ENCODE measurements around the gene DDX23.

Gene DDX23

DNA sequence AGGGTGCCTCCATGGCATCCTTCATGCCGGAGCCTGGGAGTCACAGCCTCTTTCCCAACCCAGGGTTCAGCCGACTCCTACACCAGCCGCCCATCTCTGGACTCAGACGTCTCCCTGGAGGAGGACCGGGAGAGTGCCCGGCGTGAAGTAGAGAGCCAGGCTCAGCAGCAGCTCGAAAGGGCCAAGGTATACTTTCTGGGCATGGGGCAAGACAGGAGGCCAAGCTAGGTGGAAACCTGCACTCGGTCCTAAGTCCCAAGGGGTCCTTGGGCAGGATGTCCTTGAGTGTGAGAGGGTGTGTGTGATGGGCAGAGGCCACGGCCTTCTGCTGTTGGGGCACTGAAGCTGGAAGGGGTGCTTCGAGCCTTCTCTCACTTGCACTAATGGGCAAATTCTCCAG, 28.7 kb downstream of the DDX23 start:
- no peak for DNase-seq (ENCODE audit: low spot score)

DNA sequence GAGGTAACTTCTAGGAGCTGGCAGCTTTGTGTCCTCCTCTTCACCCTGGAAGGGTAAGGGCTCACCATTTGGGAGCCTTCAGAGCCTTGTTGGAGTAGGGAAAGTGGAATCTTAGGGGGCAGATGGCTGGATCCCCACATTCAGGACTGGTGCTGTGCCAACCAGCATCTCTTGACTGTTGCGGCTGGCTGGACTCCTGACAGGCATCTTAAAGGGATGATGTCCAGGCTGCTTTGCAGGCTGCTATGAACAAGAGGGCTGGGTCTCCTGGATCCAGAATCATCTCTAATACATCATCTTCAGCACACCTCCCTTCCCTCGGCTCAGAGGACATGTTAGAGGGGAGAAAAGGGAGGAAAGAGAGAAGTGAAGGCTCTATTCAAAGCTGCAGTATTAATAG, 29.3 kb downstream of the DDX23 start:
- DNase-seq (ENCODE audit: low spot score): no peak

DNA sequence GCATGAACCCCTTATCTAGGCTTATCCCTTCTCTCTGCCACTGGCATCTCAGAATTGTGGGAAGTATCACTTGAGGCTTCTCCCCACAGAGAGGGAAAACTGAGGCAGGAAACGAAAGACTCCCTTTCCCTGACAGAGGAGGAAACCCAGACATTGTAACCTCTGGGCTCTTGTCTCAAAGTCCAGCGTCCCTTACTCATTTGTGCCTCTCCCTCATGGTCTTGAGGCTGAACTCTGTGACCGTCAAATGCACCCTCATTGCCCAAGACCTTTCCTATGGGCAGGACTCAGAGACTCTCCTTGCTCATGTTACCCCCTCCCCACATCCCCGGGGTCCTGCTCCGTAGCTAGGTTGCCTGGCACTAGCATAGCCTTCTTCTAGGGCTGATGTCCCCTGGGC, 29.8 kb downstream of the DDX23 start:
- DNase-seq (ENCODE audit: low spot score): no peak

DNA sequence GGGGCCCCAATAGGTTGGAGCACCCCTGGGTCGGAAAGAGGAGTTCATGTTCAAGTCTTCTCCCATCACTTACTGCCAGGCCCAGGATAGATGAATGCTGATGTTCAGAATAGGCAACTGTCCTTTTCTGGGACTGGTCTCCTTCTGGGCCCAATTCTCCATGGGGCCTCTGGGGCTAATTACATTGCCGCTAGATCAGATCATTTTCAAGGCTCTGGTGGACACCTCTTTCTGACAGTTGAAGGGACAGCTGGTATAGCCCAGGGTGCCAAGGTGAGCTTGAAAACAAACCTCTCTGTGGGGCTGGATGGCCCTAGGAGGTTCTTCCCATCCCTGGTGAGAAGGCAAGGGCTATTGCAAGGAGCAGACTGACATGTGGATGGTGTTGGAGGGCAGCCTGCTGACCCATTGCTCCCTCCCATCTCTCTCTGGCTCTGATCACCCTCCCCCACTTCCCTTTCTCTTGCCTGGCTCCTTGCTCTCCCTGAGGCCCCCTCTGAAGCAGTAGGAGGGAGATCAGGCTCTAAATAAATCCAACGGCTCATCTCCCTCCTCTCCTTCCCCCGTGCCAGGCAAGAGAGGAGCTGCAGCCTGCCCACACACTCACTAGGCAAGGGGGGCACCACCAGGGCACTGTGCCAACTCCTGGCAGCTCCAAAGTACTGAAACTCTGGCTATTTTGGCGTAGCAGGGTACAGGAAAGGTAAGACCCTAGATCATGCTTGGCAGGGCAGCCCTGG, 31.8 kb downstream of the DDX23 start:
- no peak for DNase-seq (ENCODE audit: low spot score)

DNA sequence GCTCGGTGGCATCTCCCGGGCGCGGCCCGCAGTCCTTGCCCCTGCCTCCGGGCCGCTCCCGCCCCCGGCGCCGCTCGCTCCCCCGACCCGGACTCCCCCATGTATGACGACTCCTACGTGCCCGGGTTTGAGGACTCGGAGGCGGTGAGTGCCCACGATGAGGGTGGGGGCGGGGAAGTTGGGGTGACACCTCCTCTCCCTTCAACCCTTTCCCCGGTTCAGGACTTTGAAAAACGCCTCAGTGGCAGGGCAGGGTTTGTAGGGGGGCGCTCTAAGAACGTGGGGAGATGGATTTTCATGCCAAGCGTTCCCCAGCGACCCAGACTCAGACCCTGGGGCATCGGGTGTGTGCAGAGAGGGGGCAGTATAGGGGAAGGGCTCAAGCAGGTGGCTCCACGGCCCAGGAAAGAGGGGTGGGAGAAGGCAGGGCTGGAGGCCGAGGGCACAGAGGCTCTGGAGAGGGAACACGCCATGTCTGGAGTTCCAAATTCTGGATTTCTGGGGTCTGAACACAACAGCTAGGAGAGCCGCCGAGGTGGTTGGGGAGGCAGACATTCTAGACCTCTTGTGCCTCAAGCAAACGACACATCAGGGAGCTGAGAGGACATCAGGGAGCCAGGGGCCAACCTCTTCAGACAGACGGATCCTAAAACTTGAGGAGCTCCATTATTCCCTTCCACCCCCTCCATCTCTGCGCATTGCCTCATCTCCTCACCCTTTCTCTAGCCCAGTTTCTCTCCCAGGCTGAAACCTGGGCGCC, 33.0 kb downstream of the DDX23 start:
- no peak for DNase-seq (ENCODE audit: low spot score)

DNA sequence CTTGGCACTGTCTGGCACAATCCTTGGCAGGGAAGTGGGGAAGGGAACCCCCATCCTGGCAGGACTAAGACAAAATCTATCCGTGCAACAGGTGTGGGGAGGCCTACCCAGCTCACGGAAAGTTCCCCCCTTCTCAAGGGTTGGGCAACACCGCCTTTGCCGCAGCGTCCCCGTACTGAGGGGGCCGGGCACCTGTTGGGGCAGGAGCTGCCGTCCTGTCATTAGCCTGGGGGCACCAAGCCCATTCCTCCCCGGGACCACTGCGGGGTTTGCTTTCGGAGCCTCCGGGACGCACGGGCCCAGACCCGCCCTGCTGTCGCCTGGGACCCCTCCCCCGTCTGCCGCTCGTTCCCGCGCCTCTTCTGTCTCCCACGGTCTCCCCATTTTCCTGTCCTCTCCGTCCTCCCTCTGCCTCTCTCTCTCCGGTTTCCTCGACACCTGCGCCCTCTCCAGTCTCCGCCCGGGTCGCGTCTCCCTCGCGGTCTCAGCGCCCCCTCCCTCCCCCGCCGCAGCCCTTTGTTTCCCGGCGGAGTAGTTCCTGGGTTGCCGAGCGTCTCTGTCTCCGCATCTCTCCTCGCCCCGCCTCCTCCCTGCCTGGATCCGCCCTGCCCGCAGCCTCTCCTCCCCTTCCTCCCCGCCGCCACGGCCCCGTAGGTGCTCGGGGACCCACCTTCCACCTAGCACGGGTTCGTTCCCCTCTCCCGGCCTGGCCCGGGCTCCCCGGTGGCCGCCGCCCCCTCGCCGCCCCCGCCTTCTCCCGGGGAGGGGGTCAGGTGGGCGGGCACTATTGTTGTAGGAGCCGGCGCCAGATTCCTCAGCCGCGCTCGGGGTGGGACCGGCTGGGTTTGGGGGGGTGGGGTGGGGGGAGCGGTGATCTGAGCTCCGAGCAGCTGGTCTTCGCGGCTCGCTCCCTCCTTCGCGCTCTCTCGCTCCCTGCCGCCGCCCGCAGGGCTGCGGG, 33.8 kb downstream of the DDX23 start, which contains the start of gene CACNB3:
TSS of gene CACNB3 (plus strand) at position 624 of the 958 bp plus-strand sequence. CDS start 434 bp downstream, outside the sequence.
- DNase-seq (ENCODE audit: low spot score): peak; percentile 75

- no peak for DNase-seq (ENCODE audit: low spot score)
Observed at GRCh38 chr12:48816143-48816854, 35.7 kb downstream of the DDX23 start.

DNA sequence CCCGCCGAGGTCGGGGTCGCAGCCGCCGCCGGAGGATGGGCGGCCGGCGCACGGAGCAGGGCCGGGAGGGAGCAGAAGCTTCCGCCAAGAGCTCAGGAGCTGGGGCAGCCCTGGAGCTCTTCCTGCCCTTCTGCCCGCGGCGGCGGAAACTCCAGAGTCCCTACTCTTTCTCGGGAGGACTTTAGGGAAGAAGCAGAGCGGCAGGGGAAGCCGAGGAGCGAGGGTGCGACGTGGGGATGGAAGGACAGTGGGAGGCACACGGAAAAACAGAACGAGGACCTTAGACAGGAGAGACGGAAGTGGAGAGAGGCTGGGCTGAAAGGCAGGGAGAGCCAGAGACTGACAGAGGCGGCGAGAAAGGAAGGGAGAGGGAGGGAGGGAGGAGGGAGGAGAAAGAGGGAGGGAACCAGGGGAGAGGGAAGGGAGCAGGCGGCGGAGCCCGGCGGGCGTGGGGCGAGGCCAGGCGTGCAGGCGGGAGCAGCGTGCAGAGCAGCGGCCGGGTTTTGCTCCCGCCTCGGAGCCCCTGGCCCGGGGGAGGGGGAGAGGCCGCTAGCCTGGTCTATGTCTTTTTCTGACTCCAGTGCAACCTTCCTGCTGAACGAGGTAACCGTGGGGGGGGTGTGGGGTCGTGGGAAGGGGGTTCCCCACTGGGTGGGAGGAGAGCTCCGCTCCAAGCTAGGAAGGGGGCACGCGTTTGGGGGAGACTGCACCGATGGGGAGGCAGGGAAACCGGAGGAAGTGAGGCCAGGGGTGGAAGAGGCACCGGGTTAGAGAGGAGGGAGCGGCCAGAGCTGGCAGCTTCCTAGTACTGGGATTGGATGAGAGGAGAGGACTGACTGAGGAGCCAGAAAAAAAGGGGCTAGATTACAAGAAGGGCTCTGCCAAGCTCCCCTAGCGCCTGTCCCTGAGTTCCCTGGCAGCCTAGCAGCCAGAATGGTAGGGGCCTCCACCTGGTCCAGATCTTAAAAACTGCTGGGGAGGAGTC, 36.5 kb downstream of the DDX23 start:
- DNase-seq (ENCODE audit: low spot score): peak; percentile 87

DNA sequence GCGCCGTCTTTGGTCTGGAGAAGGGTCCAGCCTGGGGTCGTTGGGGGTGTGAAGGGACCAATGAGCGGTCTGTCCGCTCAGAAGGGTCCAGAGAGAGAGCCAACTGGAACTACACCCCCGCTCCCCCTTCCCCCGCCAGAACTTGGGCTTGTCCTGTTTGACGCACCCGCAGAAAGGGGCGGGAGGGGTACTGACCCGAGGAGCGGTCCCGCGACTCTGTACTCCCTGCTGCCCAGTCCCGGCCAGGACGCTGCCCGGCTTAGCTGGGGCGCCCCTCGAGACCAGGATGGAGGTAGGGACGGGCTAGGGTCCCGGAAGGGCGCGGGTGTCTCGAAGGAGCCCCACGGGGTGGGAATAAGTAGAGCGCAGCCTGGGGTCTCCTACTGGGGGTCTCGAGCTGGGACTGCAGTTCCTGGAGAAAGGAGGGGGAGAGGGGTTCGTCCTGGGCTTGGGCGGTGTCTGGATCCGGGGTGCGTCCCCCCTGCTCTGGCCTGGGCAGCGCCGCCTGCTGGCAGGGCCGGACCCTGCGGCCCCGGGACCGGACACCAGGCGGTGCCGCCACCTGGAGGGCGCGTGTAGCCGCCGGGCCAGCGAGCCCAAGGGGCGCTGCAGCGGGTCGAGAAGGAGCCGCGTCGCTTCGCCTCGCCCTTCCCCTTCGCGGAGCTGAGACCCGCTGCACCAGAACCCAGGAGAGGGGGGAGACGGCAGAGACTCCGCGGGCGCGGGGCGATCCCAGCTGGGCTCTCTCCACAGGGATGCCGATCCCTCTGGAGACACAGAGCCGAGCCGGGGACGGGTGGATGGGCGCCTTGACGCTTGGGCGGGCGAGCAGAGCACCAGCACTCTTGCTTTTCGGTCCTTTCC, 37.5 kb downstream of the DDX23 start:
- peak; percentile 82 for DNase-seq (ENCODE audit: low spot score)

GRCh38 chr12:48813465-48814261, 38.3 kb downstream of the DDX23 start:
- DNase-seq (ENCODE audit: low spot score): no peak

- DNase-seq (ENCODE audit: low spot score): no peak
Observed at GRCh38 chr12:48812389-48812788, 39.6 kb downstream of the DDX23 start.

GRCh38 chr12:48811437-48812090, 40.4 kb downstream of the DDX23 start:
- DNase-seq (ENCODE audit: low spot score): no peak

GRCh38 chr12:48810903-48811431, 41.0 kb downstream of the DDX23 start:
- DNase-seq (ENCODE audit: low spot score): no peak

GRCh38 chr12:48807981-48808380, 44.0 kb downstream of the DDX23 start:
- no peak for DNase-seq (ENCODE audit: low spot score)

GRCh38 chr12:48803675-48804074, 48.3 kb downstream of the DDX23 start:
- no peak for DNase-seq (ENCODE audit: low spot score)

GRCh38 chr12:48800971-48801370, 51.0 kb downstream of the DDX23 start:
- no peak for DNase-seq (ENCODE audit: low spot score)

GRCh38 chr12:48800457-48800856, 51.5 kb downstream of the DDX23 start:
- no peak for DNase-seq (ENCODE audit: low spot score)

DNA sequence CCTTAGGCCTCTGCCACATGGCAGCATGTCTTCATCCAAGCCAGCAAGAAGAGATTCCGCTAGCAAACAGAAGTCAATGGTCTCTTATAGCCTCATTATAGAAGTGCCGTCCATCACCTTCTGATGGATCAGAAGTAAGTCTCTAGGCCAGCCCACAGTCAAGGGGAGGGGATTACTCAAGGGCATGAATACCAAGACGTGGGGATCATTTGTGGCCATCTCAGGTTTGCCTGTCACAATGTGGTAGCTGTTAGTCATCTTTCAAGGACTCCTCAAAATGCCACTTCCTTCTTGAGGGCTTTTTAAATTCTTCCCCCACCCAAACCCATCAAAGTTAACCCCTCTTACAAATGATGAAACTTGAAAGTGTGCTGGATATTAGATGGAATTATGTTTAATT, 55.0 kb downstream of the DDX23 start:
- DNase-seq (ENCODE audit: low spot score): no peak
